GM12801 (cell line): ENCODE results near the gene DLEC1.

Experiments
- TF ChIP-seq, protein P1 (sequence below): IDR thresholded peaks from one replicate; pipeline ENCODE4 v1.5.1; 2011; ENCODE audit warnings: control low read depth; ENCODE audit not compliant: insufficient read length; ENCODE audit errors: extremely low read depth

The DLEC1 gene

DNA sequence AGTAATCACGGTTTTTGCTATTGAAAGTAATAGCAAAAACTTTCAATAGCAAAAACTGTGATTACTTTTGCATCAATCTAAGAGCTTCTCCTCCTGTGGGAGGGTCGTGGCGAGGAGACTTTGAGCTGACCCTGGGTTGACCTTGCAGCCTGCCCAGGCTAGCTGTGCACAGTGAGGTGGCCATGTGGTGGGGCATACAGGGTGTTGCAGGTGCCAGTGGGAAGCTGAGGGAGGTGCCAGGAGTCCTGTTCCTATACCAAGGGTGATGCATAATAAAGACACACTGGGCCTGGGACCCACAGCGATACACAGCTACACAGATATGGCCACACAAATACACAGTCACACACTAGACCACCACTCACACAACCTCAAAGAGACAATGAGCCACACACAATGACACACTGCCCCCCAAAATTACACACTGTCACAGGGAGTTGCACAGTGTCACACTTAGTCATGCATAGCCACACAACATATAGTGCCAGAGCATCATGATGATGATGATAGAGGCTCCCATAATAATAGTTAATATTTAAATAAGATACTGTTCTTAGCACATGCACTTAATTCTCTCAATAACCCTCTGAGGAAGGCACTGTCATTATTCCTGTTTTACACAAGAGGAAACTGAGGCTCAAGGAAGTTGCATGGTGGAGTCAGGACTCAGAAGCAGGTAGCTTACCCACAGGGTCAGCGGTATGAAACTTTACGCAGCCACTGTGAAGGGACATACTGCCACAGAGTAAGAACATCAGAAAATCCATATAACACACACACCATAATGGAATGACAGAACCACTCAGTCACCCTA, 15.9 kb upstream of the DLEC1 start:
- TF ChIP-seq, protein P1, sequence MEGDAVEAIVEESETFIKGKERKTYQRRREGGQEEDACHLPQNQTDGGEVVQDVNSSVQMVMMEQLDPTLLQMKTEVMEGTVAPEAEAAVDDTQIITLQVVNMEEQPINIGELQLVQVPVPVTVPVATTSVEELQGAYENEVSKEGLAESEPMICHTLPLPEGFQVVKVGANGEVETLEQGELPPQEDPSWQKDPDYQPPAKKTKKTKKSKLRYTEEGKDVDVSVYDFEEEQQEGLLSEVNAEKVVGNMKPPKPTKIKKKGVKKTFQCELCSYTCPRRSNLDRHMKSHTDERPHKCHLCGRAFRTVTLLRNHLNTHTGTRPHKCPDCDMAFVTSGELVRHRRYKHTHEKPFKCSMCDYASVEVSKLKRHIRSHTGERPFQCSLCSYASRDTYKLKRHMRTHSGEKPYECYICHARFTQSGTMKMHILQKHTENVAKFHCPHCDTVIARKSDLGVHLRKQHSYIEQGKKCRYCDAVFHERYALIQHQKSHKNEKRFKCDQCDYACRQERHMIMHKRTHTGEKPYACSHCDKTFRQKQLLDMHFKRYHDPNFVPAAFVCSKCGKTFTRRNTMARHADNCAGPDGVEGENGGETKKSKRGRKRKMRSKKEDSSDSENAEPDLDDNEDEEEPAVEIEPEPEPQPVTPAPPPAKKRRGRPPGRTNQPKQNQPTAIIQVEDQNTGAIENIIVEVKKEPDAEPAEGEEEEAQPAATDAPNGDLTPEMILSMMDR = no peak

DNA sequence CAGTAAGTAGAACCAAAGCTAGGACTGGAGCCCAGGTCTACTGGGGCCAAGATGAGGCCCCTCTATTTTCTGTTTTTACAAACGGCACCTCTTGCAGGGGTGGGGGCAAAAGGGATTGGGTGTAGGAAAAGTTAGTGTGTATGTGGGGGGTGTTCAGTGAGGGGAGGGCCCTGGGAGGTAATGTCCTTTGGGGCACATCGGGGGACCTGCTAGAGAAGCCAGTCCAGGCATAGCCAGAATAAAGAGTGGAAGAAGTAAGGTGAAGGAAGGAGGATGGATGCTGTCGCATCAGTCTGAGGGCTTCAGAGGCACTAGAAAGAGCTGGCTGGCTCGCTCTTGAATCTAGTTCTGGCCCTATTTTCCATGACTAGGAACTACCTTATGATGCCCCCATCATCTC, 12.2 kb upstream of the DLEC1 start:
- TF ChIP-seq, protein P1 = no peak

DNA sequence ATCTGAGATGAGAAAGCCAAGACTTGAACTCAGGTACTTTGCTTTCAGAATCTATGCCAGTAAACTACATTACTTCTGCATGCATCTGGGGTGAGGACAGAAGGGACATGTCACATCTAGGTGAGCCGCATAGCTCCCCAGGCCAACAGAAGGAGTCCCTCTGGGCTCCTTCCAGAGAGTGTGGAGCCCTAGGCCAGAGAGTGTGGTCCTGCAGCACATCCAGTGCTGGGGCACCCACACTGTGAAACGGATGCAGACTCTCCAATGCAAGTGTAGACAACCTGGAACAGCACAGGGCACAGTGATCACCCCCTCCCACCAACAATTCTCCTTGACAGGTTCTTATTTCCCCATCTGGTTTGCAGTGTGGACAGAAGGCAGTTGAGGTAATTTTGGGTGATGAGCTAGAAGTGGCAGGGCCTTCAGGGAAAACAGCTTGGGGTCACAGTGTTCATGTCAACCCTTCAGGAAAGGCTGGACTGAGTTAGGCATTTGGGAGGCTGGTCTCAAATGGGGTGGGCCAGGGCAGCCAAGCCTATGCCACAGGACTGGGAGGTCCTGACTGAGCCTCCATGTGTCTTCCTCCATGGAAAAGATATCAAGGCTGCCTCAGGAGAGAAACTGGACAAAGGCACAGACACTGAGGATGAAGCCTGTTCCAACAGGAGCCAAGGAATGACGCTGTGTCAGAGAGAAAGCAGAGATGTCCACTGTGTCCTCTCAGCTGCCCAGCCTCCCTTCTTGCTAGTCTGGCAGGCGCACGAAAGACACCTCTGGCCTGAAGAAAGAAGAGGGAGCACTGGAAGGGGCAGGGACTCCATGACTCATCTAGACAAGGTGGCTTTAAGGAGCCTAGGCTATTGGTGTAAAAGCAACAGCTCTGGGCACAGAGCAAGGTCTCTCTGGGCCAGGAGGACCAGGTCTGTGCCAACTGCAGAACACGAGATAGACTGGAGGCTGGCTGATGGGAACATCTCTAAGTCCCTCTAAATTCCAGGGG, 11.2 kb upstream of the DLEC1 start:
- TF ChIP-seq, protein P1 = no peak

DNA sequence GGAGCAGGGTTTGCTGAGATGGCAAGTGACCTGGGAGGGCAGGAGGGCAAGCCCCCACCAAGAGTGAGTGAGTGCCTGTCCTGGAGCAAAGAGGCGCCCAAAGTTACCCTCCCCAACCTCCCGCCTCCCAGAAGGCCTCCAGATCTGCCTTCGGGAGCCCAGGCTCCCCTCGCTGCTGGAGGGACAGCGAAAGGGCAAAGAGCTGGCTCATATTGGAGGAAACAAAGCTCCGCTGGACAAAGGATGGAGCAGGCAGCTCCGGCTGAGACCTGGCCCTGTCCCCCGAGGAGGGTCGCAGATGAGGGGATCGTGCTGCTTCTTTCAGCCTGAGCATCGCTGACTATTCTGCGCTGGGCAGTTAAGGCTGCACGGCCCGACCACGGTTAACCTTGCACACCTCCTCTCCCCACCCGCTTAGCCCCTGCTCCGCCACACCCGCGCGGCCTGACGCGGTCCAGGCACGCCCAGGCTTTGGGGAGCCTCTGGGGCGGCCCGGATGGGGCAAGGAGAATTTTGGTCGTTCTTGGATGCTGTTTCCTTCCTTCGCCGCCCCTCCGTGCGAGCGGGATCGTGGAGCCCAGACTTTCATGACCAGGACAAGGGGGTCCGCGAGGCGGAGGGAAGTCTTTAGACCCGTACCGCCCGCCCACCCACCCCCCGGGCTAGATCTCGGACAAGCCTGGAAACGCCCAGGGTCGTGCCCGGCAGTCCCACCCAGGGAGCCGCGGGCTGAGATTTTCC, 10.2 kb upstream of the DLEC1 start:
- TF ChIP-seq, protein P1 = no peak

DNA sequence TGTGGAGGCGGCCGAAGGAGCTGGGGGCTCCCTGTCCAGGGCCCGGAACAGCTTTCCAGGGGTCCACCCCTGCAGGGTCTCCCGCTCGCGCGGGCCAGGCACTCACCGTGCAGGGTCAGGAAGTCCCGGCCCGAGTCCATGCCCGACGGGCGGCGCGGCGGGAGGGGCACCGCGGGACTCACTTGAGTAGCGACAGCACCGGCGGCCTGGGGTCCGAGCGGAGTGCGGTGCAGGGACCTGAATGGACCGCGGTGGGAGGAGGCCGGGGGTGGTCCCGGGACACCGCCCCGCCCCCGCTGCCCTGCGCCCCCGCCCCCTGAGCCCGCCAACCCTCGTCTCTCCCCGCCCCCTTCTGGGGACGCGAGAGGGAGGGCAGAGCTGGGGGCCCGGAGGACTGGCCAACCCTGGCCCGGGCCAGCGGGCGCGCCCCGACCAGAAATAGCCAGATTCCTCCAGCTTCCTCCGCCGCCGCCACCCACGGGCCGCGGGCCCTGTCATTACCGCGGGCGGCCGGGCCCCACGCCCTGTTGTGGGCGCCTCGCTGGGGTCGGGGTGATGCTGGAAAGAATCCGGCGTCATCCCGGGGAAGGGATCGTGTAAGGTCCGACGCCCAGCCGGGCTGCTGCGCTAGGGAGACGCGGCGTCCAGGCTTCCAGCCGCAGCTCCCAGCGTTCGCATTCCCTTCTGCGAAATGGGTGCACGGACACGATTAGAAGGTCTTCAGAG, 9.4 kb upstream of the DLEC1 start, which contains the start of gene PLCD1:
TSS of gene PLCD1 (minus strand) at position 243 of the 726 bp plus-strand sequence. CDS start at position 140, 103 bp downstream.
- TF ChIP-seq, protein P1 = no peak

DNA sequence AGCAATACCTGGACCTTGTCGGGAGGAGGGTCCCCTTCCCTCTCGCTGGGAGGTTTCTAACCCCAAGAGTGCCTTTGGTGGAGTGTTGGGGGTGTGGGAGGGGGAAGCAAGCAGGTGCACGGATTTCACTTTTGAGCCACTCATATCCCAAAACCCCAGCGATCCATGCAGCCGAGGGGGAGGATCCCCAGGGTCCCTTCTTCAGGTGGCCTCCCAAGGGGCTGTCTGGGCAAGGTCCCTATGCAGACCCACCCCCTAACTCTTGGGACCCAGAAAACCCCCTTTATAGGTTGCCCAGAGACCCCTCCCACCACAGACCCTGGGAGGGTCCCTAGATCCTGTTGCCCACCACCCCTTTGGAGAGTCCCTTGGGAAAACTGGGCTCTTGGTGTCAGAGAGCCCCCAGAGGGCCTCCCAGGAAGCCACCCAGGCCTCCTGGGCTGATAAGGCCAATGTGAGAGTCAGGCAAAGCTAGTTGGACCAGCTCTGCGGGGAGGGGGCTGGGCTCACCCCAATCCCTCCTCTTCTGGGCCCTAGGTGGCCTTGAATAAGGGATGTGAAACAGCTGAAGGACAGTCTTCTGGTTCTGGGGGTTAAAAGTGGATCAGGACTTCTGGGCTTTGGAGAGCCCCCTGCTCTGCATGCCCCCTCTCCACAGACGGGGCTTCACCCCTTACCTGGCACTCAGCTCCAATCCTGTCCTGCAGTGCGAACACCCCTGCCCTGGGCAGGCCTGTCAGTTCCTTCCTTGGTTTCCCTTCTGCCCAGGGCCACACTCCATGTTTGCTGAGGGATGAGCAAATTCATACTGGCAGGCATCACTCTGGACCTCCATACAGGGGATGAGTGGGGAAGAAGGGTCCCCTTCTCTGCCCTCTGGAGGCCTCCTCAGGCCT, 8.6 kb upstream of the DLEC1 start:
- TF ChIP-seq, protein P1 = no peak
